ENCODE data around the gene KRT80. TPM values are rescaled to one million over a fixed set of nuclear protein-coding genes. Genes with fewer than 3 reads are reported as not detected.
A peak's percentile ranks its signal among the peaks of the same experiment; 100 is the strongest.

Gene KRT80
- total RNA-seq, 1 donor from 2014 or later, result not detected

DNA sequence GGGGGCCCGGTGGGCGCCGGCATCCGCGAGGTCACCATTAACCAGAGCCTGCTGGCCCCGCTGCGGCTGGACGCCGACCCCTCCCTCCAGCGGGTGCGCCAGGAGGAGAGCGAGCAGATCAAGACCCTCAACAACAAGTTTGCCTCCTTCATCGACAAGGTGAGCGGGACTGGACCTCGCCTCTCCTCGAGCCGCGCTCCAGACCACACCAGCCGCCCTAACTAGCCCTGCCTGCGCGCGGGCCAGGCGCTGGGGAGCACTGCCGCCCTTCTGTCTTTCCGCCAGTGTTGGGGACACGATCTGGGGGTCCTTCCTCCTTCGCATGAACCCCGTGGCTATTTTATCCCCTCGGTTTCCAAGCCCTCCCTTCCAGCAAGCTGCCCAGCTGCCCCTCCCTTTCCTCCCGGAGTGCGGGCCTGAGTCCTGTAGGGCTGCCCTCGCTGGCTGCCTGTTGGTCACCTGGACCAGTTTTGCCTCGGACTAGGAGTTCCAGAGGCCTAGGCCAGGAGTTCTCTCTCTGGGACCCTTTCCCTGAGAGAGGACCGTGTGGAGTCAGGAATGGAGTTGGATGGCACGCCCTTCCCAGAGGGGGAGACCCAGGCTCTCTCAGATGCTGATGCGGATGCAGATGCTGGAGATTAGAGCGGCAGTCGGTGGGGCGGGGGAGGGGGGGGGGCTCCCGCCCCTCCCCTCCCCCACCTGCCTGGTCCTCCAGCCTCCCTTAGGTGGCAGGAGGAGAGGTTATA lies 41.8 kb upstream of the KRT80 start:
- intact Hi-C loops (cut with DNase I), result no loop called here
- peaks cover 15 to 31% of the 10 kb centered on the region in 2 donors for H3K4me1 ChIP-seq
- H3K27ac ChIP-seq, result peak overlapping the region; percentile 1 to 8
- H3K4me3 ChIP-seq, result peak overlapping the region; percentile 5 to 45
- H3K9me3 ChIP-seq, result no peaks in the 10 kb centered on the region
- no peaks in the 10 kb centered on the region for H3K36me3 ChIP-seq
- no peak for DNase-seq (ENCODE audit: low spot score in 2 of 2)
- peaks cover 4% of the 10 kb centered on the region for H3K27me3 ChIP-seq
- TF ChIP-seq, protein P1, sequence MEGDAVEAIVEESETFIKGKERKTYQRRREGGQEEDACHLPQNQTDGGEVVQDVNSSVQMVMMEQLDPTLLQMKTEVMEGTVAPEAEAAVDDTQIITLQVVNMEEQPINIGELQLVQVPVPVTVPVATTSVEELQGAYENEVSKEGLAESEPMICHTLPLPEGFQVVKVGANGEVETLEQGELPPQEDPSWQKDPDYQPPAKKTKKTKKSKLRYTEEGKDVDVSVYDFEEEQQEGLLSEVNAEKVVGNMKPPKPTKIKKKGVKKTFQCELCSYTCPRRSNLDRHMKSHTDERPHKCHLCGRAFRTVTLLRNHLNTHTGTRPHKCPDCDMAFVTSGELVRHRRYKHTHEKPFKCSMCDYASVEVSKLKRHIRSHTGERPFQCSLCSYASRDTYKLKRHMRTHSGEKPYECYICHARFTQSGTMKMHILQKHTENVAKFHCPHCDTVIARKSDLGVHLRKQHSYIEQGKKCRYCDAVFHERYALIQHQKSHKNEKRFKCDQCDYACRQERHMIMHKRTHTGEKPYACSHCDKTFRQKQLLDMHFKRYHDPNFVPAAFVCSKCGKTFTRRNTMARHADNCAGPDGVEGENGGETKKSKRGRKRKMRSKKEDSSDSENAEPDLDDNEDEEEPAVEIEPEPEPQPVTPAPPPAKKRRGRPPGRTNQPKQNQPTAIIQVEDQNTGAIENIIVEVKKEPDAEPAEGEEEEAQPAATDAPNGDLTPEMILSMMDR (IDR thresholded peaks at IDR 0.05), result no peak

DNA sequence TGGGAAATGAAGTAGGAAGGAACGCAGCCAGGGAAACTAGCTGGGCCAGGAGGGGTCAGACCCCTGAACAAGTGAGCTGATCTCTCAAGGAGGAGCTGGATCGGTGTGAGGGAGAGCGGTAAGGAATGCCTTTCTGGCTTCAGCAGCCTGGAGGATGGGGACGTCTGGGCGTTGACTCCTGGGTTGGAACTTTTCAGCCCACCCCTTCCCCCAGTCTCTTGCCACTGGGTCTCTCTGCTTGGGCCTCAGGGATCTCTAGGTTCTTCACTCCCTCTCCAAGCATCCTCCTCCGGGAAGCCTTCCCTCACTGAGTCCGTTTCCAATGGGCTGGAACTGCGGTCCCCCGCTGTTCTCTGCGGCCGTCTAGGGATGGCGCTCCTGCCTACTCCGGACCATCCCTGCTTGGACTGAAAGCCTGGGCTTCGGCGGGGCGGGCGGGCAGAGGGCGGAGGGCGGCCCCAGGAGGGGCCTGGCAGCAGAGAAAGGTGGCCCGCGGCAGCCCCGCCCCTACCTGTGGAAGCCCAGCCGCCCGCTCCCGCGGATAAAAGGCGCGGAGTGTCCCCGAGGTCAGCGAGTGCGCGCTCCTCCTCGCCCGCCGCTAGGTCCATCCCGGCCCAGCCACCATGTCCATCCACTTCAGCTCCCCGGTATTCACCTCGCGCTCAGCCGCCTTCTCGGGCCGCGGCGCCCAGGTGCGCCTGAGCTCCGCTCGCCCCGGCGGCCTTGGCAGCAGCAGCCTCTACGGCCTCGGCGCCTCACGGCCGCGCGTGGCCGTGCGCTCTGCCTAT lies 41.1 kb upstream of the KRT80 start, which contains the start of gene KRT7:
TSS of gene KRT7 (plus strand) at position 570 of the 788 bp plus-strand sequence. CDS start at position 624, 54 bp downstream.
- TF ChIP-seq, protein P1 (IDR thresholded peaks at IDR 0.05), result peak in 1 of 3 experiments; percentile 28
- DNase-seq (ENCODE audit: low spot score in 2 of 2), result no peak
- peak within 1 kb of the TSS; percentile 5 to 45 for H3K4me3 ChIP-seq
- intact Hi-C loops (cut with DNase I), result no loop called here
- no peaks in the 10 kb centered on the region for H3K9me3 ChIP-seq
- no peaks in the 10 kb centered on the region for H3K36me3 ChIP-seq
- peaks cover 4% of the 10 kb centered on the region for H3K27me3 ChIP-seq
- H3K4me1 ChIP-seq, result peaks cover 15 to 31% of the 10 kb centered on the region in 2 donors
- peak within 1 kb of the TSS; percentile 19 to 83 for H3K27ac ChIP-seq

DNA sequence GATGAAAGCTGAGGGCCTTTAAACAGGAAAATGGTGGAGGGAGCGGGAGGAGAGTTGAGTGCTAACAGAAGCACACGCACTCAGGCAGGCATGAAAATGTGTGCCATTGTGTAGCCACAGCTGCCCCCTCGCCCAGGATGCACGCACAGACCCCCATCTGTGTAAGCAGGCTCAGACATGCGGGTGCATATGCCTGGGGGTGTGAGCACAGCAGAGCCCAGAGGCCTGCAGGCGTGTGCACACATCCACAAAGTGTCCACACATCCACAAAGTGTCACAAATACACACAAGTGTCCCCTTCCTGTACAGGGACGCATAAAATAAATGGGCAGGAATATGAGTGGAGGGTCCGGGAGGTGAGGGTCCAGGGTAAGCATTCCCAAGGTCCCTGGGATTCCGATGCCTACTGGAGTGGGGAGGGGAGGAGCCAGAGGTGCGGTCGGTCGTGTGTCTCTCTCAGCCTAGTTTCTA lies 40.4 kb upstream of the KRT80 start:
- intact Hi-C loops (cut with DNase I), result no loop called here
- no peak for DNase-seq (ENCODE audit: low spot score in 2 of 2)
- Histone ChIP-seq H3K4me3 (peak overlapping the region in 1 of 2 donors; percentile 45), H3K36me3 (no peaks in the 10 kb centered on the region), H3K4me1 (peaks cover 15 to 31% of the 10 kb centered on the region in 2 donors), H3K9me3 (no peaks in the 10 kb centered on the region), H3K27me3 (peaks cover 4% of the 10 kb centered on the region), H3K27ac (peak overlapping the region; percentile 19 to 83)
- TF ChIP-seq, protein P1 (IDR thresholded peaks at IDR 0.05), result no peak

DNA sequence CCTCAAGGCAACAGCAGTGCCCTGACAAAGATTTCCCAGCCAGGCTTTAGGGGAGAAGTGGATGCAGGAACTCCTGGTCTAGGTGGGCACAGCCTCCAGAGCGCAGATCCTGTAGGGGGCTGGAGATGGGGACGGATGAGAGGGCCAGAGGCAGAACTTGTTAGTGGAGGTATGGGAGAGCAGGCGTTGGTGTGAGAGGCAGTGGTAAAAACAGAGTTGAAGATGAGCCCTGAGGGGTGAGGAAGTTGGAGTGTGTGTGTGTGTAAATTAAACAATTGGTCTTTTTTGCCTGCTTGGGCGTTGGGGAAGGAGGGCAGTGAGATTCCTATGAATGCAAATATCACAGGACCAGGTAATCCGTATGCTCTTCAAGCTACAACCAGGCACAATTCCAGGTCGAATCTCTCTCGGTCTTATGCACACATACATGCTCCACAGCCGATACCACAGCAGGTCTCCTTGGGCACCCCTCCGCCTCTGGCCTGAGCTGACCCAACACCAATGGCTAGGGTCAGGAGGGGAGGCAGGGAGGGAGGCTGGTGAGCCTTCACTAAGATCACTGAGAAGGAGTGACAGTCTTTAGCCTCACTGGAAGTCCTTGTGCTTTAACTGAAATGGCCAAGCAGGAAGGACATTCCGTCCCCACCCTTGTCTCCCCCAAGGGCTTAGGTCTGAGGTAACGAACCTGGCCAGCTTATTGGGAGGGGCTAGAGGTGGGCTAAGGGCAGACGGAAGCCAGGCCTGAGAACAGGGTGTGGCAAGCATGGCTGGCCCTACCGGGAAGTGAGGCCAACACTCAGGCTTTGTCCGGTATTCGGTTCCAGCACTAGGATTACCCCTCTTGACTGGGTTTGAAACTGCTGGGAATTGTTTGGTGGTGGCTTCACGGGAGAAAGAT lies 39.7 kb upstream of the KRT80 start:
- TF ChIP-seq, protein P1 (IDR thresholded peaks at IDR 0.05), result no peak
- Histone ChIP-seq H3K4me3 (no peak overlapping the region), H3K4me1 (peaks cover 15 to 37% of the 10 kb centered on the region in 2 donors), H3K9me3 (no peaks in the 10 kb centered on the region), H3K27ac (peak overlapping the region; percentile 74 to 83), H3K27me3 (peaks cover 4% of the 10 kb centered on the region), H3K36me3 (no peaks in the 10 kb centered on the region)
- no peak for DNase-seq (ENCODE audit: low spot score in 2 of 2)
- intact Hi-C loops (cut with DNase I), result loop anchor here (2.0 kb wide), 1 partner anchor 13 kb away; no protein-coding TSS in a partner anchor
